Left lung (tissue), 10 donors: ENCODE results near the gene SLC4A8. TPM values are rescaled to one million over a fixed set of nuclear protein-coding genes. Genes with fewer than 3 reads are reported as not detected.

Experiments used
- ATAC-seq: fragments of 200-7000 bp; cut with Tn5 transposase; one replicate; pipeline ENCODE4 v1.9.1; 2020; ENCODE audit warnings: moderate library complexity
- DNase-seq, 4 donors: peaks; one replicate each; pipeline ENCODE4 v3.0.0-alpha.2; 2013 to 2020
- H3K27ac ChIP-seq, 2 donors: fragments of 200-600 bp; sonication (generic) in 1 of 2; one replicate each; pipeline versions ENCODE4 v1.5.0 to v1.8.0; 2020 to 2021
- H3K27me3 ChIP-seq, 2 donors: fragments of 200-600 bp; sonication (generic) in 1 of 2; one replicate each; pipeline versions ENCODE4 v1.5.0 to v1.8.0; 2020 to 2021
- H3K36me3 ChIP-seq, 2 donors: fragments of 200-600 bp; sonication (generic) in 1 of 2; one replicate each; pipeline versions ENCODE4 v1.5.0 to v1.8.0; 2020 to 2021
- H3K4me1 ChIP-seq, 2 donors: fragments of 200-600 bp; one replicate each; pipeline ENCODE4 v1.8.0; 2021
- H3K4me3 ChIP-seq, 2 donors: fragments of 200-600 bp; sonication (generic) in 1 of 2; one replicate each; pipeline versions ENCODE4 v1.5.0 to v1.8.0; 2020 to 2021; ENCODE audit warnings: mild to moderate bottlenecking in 1 of 2
- H3K9me3 ChIP-seq, 2 donors: fragments of 200-600 bp; sonication (generic) in 1 of 2; one replicate each; pipeline versions ENCODE4 v1.5.0 to v1.8.0; 2020 to 2021
- CTCF ChIP-seq, 2 donors: fragments of 200-600 bp; sonication (generic) in 1 of 2; IDR thresholded peaks; one replicate each; pipeline versions ENCODE4 v1.5.0 to v1.8.0; 2021; ENCODE audit warnings: antibody characterized with exemption in 2 of 2
- intact Hi-C, 2 donors: fragments of 100-400 bp; cut with DNase I; formaldehyde crosslinking; loops; one replicate each; pipeline versions ENCODE4 v1.11.2 to v1.14.2; 2022
- polyA plus RNA-seq, 6 donors: library from polyadenylated mRNA; unstranded; fragments of 120-200 nt; gene quantifications; one replicate each; pipeline ENCODE4 v1.2.1, GENCODE V29; 2013; ENCODE audit not compliant: insufficient read length in 6 of 6
- total RNA-seq, 2 donors: library from RNA; stranded (reverse); fragmentation: NEBNext Ultra II Directional; extraction: Animal tissue kit (Norgen Biotek cat#: 25700); gene quantifications; one replicate each; pipeline ENCODE4 v1.2.1, GENCODE V29; 2021
- donor health status: DM: no; HTN: yes; CAD: no.
- donor health status: DM: no; HTN: no; CAD: no.

SLC4A8 gene
- total and polyA plus RNA-seq, 8 donors = 1.3 to 3.9 (median 1.8) TPM

GRCh38 chr12:51415931-51416330 is 8.7 kb upstream of the SLC4A8 start:
- Histone ChIP-seq H3K27me3 (no peaks in the 10 kb centered on the region), H3K9me3 (no peaks in the 10 kb centered on the region), H3K27ac (no peak overlapping the region), H3K4me3 (no peak overlapping the region), H3K4me1 (no peaks in the 10 kb centered on the region), H3K36me3 (no peaks in the 10 kb centered on the region)
- no peak for TF ChIP-seq CTCF (IDR thresholded peaks at IDR 0.05)
- intact Hi-C loops = no loop called here
- DNase-seq = no peak
- ATAC-seq = no peak

GRCh38 chr12:51417826-51418225 is 6.8 kb upstream of the SLC4A8 start:
- no peak for DNase-seq
- Histone ChIP-seq H3K27ac (no peak overlapping the region), H3K4me1 (no peaks in the 10 kb centered on the region), H3K27me3 (peaks cover 0 to 15% of the 10 kb centered on the region in 2 donors), H3K4me3 (no peak overlapping the region), H3K9me3 (no peaks in the 10 kb centered on the region), H3K36me3 (no peaks in the 10 kb centered on the region)
- no peak for ATAC-seq
- intact Hi-C loops = no loop called here
- TF ChIP-seq CTCF (IDR thresholded peaks at IDR 0.05) = no peak

- intact Hi-C loops = loop anchor here in 1 of 2 donors (5.0 kb wide), 1 partner anchor 113 kb away; no protein-coding TSS in a partner anchor
- H3K9me3 ChIP-seq = no peaks in the 10 kb centered on the region
- H3K27ac ChIP-seq = no peak overlapping the region
- H3K36me3 ChIP-seq = no peaks in the 10 kb centered on the region
- peaks cover 4 to 31% of the 10 kb centered on the region in 2 donors for H3K27me3 ChIP-seq
- no peak for ATAC-seq
- DNase-seq = no peak
- no peak for TF ChIP-seq CTCF (IDR thresholded peaks at IDR 0.05)
- H3K4me1 ChIP-seq = peaks cover 0 to 4% of the 10 kb centered on the region in 2 donors
- H3K4me3 ChIP-seq = no peak overlapping the region
Observed at GRCh38 chr12:51419425-51420193, 5.0 kb upstream of the SLC4A8 start.

- H3K27me3 ChIP-seq = peaks cover 4 to 48% of the 10 kb centered on the region in 2 donors
- H3K4me1 ChIP-seq = peaks cover 0 to 12% of the 10 kb centered on the region in 2 donors
- H3K36me3 ChIP-seq = no peaks in the 10 kb centered on the region
- DNase-seq = peak in 2 of 4 donors; percentile 39 to 70
- peak; percentile 70 for ATAC-seq
- H3K4me3 ChIP-seq = no peak overlapping the region
- peak; percentile 46 to 54 for TF ChIP-seq CTCF (IDR thresholded peaks at IDR 0.05)
- no peaks in the 10 kb centered on the region for H3K9me3 ChIP-seq
- intact Hi-C loops = loop anchor here in 1 of 2 donors (5.0 kb wide), 1 partner anchor 111 kb away; no protein-coding TSS in a partner anchor
- H3K27ac ChIP-seq = no peak overlapping the region
Observed at GRCh38 chr12:51421266-51421884, 3.3 kb upstream of the SLC4A8 start.

- intact Hi-C loops = loop anchor here in 1 of 2 donors (5.0 kb wide), 1 partner anchor 108 kb away; no protein-coding TSS in a partner anchor
- Histone ChIP-seq H3K4me1 (peaks cover 0 to 12% of the 10 kb centered on the region in 2 donors), H3K9me3 (no peaks in the 10 kb centered on the region), H3K36me3 (no peaks in the 10 kb centered on the region), H3K4me3 (peak overlapping the region in 1 of 2 donors; percentile 49), H3K27me3 (peaks cover 4 to 54% of the 10 kb centered on the region in 2 donors), H3K27ac (no peak overlapping the region)
- ATAC-seq = no peak
- no peak for DNase-seq
- no peak for TF ChIP-seq CTCF (IDR thresholded peaks at IDR 0.05)
Observed at GRCh38 chr12:51424094-51424661, 453 bp upstream of the SLC4A8 start.
